OCI-LY1 (cell line): ENCODE data around the gene SOCS7.

Experiments used
- H2AFZ ChIP-seq: fragments of 200-600 bp; sonication (generic), shearing (Covaris generic); 2 replicates; pipeline ENCODE4 v1.6.0; 2014; ENCODE audit warnings: antibody characterized with exemption, mild to moderate bottlenecking, low read length
- H3F3A ChIP-seq: fragments of 200-600 bp; sonication (generic), shearing (Covaris generic); 2 replicates; pipeline ENCODE4 v1.6.0; 2014; ENCODE audit warnings: mild to moderate bottlenecking, antibody characterized with exemption, low read length, moderate library complexity; ENCODE audit not compliant: insufficient read depth
- H3K27ac ChIP-seq: fragments of 200-600 bp; sonication (generic); 2 replicates; pipeline ENCODE4 v1.5.1; 2014; ENCODE audit warnings: low read length, mixed run types, mild to moderate bottlenecking, low read depth; ENCODE audit not compliant: poor library complexity, severe bottlenecking
- H3K27me3 ChIP-seq: fragments of 200-600 bp; sonication (generic); 2 replicates; pipeline ENCODE4 v1.6.0; 2014; ENCODE audit warnings: antibody characterized with exemption, mild to moderate bottlenecking, low read length, moderate library complexity; ENCODE audit not compliant: insufficient read depth
- H3K36me3 ChIP-seq: fragments of 200-600 bp; sonication (generic); 2 replicates; pipeline ENCODE4 v1.6.1; 2014; ENCODE audit warnings: mild to moderate bottlenecking, antibody characterized with exemption, low read length, moderate library complexity, mixed read lengths; ENCODE audit not compliant: insufficient read depth
- H3K4me1 ChIP-seq: fragments of 200-600 bp; sonication (generic); 2 replicates; pipeline ENCODE4 v1.5.1; 2014; ENCODE audit warnings: mild to moderate bottlenecking, low read length, moderate library complexity; ENCODE audit not compliant: insufficient read depth, severe bottlenecking
- H3K4me2 ChIP-seq: fragments of 200-600 bp; sonication (generic), shearing (Covaris generic); 2 replicates; pipeline ENCODE4 v1.6.1; 2014; ENCODE audit warnings: low read length
- H3K4me3 ChIP-seq: fragments of 200-600 bp; sonication (generic); 2 replicates; pipeline ENCODE4 v1.5.1; 2014; ENCODE audit warnings: low read length, low read depth, mild to moderate bottlenecking, mixed read lengths; ENCODE audit not compliant: poor library complexity, severe bottlenecking
- H3K79me2 ChIP-seq: fragments of 200-600 bp; shearing (Covaris generic); 2 replicates; pipeline ENCODE4 v1.6.1; 2016; ENCODE audit warnings: mixed run types, low read length, mixed read lengths; ENCODE audit not compliant: insufficient read depth
- H3K9ac ChIP-seq: fragments of 200-600 bp; sonication (generic), shearing (Covaris generic); 2 replicates; pipeline ENCODE4 v1.6.1; 2014; ENCODE audit warnings: mild to moderate bottlenecking, low read length, mixed read lengths
- H3K9me2 ChIP-seq: fragments of 200-600 bp; sonication (generic), shearing (Covaris generic); 2 replicates; pipeline ENCODE4 v1.6.1; 2014; ENCODE audit warnings: low read depth, mild to moderate bottlenecking, low read length, mixed read lengths
- H3K9me3 ChIP-seq: fragments of 200-600 bp; shearing (Covaris generic); 2 replicates; pipeline ENCODE4 v1.6.1; 2014; ENCODE audit warnings: low read length, mixed read lengths
- H4K20me1 ChIP-seq: fragments of 200-600 bp; sonication (generic), shearing (Covaris generic); 2 replicates; pipeline ENCODE4 v1.6.0; 2016; ENCODE audit warnings: mild to moderate bottlenecking, low read length; ENCODE audit not compliant: insufficient read depth
- EZH2 ChIP-seq: fragments of 200-600 bp; sonication (generic), shearing (Covaris generic); IDR thresholded peaks from 2 replicates; pipeline ENCODE4 v1.8.0; 2017; ENCODE audit warnings: borderline replicate concordance, mixed run types, mild to moderate bottlenecking, antibody characterized with exemption, low read length, moderate library complexity, mixed read lengths
- TF ChIP-seq, protein P1 (sequence below): fragments of 200-600 bp; sonication (generic), shearing (Covaris generic); IDR thresholded peaks from 2 replicates; pipeline ENCODE4 v1.5.1; 2017; ENCODE audit warnings: mild to moderate bottlenecking, antibody characterized with exemption, low read length, moderate library complexity, mixed read lengths

The SOCS7 gene

DNA sequence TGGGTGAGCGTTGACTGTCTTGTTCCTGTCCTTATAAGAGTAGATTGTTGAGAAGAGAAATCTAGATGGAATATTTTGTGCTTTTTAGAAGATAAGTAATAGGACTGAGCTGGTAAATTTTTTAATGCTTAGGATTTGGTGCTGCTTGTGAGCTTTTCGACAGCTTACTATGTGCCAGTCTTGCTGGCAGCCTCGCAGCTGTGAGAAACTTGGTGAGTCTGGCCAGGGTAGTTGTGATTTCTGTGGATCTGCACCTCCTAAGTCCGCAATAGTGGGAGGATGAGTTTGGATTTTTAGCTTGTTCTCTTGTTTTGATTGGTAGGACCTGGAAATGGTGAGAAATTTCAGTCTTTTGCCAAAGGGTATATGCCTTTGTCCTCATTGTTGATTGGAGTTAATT, 3.6 kb downstream of the SOCS7 start:
- Histone ChIP-seq H3K4me1 (peaks cover 33% of the 10 kb centered on the region), H3K27ac (no peak overlapping the region), H3K79me2 (no peaks in the 10 kb centered on the region), H3K36me3 (no peaks in the 10 kb centered on the region), H3K4me3 (no peak overlapping the region), H3K9me2 (no peaks in the 10 kb centered on the region), H3F3A (peaks cover 3% of the 10 kb centered on the region; the same call in 1 of the 2 replicates), H3K9ac (no peak overlapping the region), H3K9me3 (no peaks in the 10 kb centered on the region), H3K4me2 (no peak overlapping the region), H2AFZ (no peak overlapping the region), H4K20me1 (no peaks in the 10 kb centered on the region), H3K27me3 (no peaks in the 10 kb centered on the region)
- TF ChIP-seq EZH2 = no peak
- TF ChIP-seq, protein P1, sequence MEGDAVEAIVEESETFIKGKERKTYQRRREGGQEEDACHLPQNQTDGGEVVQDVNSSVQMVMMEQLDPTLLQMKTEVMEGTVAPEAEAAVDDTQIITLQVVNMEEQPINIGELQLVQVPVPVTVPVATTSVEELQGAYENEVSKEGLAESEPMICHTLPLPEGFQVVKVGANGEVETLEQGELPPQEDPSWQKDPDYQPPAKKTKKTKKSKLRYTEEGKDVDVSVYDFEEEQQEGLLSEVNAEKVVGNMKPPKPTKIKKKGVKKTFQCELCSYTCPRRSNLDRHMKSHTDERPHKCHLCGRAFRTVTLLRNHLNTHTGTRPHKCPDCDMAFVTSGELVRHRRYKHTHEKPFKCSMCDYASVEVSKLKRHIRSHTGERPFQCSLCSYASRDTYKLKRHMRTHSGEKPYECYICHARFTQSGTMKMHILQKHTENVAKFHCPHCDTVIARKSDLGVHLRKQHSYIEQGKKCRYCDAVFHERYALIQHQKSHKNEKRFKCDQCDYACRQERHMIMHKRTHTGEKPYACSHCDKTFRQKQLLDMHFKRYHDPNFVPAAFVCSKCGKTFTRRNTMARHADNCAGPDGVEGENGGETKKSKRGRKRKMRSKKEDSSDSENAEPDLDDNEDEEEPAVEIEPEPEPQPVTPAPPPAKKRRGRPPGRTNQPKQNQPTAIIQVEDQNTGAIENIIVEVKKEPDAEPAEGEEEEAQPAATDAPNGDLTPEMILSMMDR = no peak

DNA sequence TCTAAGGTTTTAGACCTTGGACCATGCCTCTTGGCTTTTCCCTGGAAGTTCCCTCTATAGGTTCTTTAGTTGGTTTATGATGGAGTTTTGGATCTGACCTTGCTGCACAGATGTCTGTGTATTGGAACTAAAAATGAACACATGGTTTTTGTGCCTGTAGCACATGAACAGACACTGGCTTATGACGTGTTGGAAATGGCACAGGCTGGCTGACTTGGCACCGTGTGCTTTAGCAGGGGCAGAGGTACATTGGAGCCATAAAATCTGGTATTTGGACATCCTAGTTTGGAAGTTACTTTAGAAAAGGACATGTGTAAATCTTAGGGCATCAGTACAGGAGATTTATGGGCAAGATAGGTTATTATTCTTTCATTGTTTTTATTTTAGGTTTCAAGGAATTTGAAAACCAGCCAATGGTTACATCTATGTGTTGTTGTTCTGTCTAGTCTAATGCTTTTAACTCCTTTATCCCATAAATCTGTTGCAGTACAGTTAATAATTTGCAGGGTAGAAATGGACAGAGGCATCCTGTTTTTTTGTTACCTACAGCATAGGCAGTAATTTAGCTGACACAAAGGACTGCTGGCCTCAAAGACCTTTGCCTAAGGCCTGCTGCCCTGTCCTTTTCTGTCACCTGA, 6.0 kb downstream of the SOCS7 start:
- peaks cover 20% of the 10 kb centered on the region for H3K4me1 ChIP-seq
- TF ChIP-seq, protein P1 = no peak
- TF ChIP-seq EZH2 = no peak
- no peak overlapping the region for H2AFZ ChIP-seq
- H3K9ac ChIP-seq = no peak overlapping the region
- H3K27ac ChIP-seq = no peak overlapping the region
- no peaks in the 10 kb centered on the region for H3K9me3 ChIP-seq
- H3K27me3 ChIP-seq = no peaks in the 10 kb centered on the region
- no peaks in the 10 kb centered on the region for H3K36me3 ChIP-seq
- H4K20me1 ChIP-seq = no peaks in the 10 kb centered on the region
- H3K4me3 ChIP-seq = no peak overlapping the region
- no peaks in the 10 kb centered on the region for H3K9me2 ChIP-seq
- peaks cover 3% of the 10 kb centered on the region; the same call in 1 of the 2 replicates for H3F3A ChIP-seq
- H3K79me2 ChIP-seq = no peaks in the 10 kb centered on the region
- no peak overlapping the region for H3K4me2 ChIP-seq

DNA sequence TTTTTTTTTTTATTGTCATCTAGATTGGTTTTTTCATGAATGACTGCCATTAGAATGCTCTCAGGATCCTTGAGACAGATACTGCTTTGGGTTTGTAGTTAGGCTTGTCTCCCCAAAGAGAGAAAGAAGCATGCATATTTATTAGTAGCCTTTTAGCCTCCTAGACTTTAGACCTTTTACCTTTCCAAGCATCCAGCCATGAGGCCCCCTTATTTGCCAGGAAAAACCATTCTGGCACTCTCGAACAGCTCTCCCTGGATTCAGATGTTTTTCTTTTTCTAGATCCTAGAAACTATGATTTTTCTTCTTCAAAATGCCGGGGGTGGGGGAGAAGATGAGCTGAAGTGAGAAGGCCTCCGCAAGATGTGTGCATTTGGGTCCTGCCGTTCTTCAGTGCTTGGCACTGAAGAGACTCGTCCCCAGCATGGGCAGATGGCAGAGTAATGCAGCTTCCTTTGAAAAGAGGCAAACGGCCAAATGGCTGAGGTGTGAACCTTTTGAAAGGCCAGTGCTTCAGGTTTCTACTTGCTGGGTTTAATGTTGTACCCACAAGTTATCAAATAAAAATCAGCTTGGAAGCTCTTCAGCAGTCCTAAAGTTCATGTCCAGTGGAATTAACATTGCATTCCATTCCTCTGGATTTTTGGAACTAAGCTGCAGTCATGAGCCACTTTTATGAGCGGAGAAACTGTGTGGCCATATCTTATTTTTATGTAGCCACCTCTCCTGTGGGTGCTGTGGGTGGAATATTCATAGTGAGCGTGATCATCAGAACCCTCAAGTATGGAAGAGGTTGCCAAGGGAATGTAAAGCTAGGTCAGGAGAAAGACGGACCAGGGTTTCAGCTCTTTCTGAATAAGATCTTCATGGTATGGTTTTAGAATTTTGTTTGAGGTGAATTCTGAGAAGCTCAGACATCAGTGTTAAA, 7.2 kb downstream of the SOCS7 start:
- no peak overlapping the region for H3K4me3 ChIP-seq
- no peak overlapping the region for H3K4me2 ChIP-seq
- peaks cover 7% of the 10 kb centered on the region for H3K4me1 ChIP-seq
- no peak overlapping the region for H2AFZ ChIP-seq
- no peaks in the 10 kb centered on the region for H4K20me1 ChIP-seq
- no peaks in the 10 kb centered on the region for H3K9me3 ChIP-seq
- H3F3A ChIP-seq = peaks cover 3% of the 10 kb centered on the region; the same call in 1 of the 2 replicates
- TF ChIP-seq, protein P1 = no peak
- no peak for TF ChIP-seq EZH2
- H3K27me3 ChIP-seq = no peaks in the 10 kb centered on the region
- H3K9me2 ChIP-seq = no peaks in the 10 kb centered on the region
- no peak overlapping the region for H3K9ac ChIP-seq
- H3K79me2 ChIP-seq = no peaks in the 10 kb centered on the region
- no peak overlapping the region for H3K27ac ChIP-seq
- H3K36me3 ChIP-seq = no peaks in the 10 kb centered on the region
